ENCODE data around the gene NDUFV3. TPM values are rescaled to one million over a fixed set of nuclear protein-coding genes. Genes with fewer than 3 reads are reported as not detected.

Gene NDUFV3
- total and polyA plus RNA-seq, 2 of the 8 experiments (the other 6 are each of a cell fraction or from before 2014, with no cell fraction given), result 17.0 to 44.4 TPM

GRCh38 chr21:42900446-42900845 lies 7.3 kb downstream of the NDUFV3 start:
- Histone ChIP-seq H4K20me1 (replicated peaks in 1 of 2; ENCODE audit: control insufficient read depth in 1 of 2, insufficient read depth in 2 of 2, low read length in 2 of 2) (peaks cover 0 to 5% of the 10 kb centered on the region in 2 experiments), H2AK5ac (ENCODE audit: low read depth, low read length) (no peak overlapping the region), H3K18ac (ENCODE audit: extremely low read depth, low read length) (no peak overlapping the region), H3K9me3 (ENCODE audit: insufficient read depth in 2 of 2, low read depth in 1 of 2, low read length in 1 of 2) (no peaks in the 10 kb centered on the region), H3K4me1 (replicated peaks in 1 of 4; ENCODE audit: control insufficient read depth in 3 of 4, insufficient read depth in 4 of 4, low read length in 3 of 4) (no peaks in the 10 kb centered on the region), H3K9ac (replicated peaks in 1 of 4; ENCODE audit: extremely low read depth in 1 of 4, low read depth in 3 of 4, low read length in 3 of 4) (no peak overlapping the region), H3K4ac (replicated peaks; ENCODE audit: insufficient read length, low read depth, low read length) (no peak overlapping the region), H3K79me1 (ENCODE audit: low read depth, low read length) (peaks cover 3% of the 10 kb centered on the region; the same call in 1 of the 2 replicates), H3K79me2 (ENCODE audit: control insufficient read depth in 1 of 2, insufficient read depth in 2 of 2, low read length in 2 of 2) (no peaks in the 10 kb centered on the region; a peak in 1 of 4 replicates), H2BK5ac (ENCODE audit: low read depth, low read length) (no peak overlapping the region), H2BK20ac (ENCODE audit: low read length) (no peak overlapping the region), H4K5ac (ENCODE audit: insufficient read length, low read depth, low read length) (no peak overlapping the region), H2AFZ (ENCODE audit: low read length) (no peak overlapping the region), H3K36me3 (ENCODE audit: control insufficient read depth in 2 of 4, insufficient read depth in 4 of 4, low read length in 3 of 4) (peaks cover 19 to 47% (median 32%) of the 10 kb centered on the region in 4 experiments), H2BK120ac (replicated peaks; ENCODE audit: low read depth, low read length) (no peak overlapping the region), H4K91ac (replicated peaks; ENCODE audit: insufficient read length, low read length) (no peak overlapping the region), H3K23me2 (ENCODE audit: low read depth, low read length) (no peaks in the 10 kb centered on the region), H3K27me3 (replicated peaks in 1 of 4; ENCODE audit: control insufficient read depth in 3 of 4, extremely low read depth in 1 of 4, insufficient read depth in 3 of 4, low read length in 3 of 4) (no peaks in the 10 kb centered on the region), H4K8ac (ENCODE audit: extremely low read depth, insufficient read depth, low read length) (no peak overlapping the region), H3K4me3 (ENCODE audit: extremely low read depth in 1 of 4, insufficient read depth in 2 of 4, low read depth in 3 of 4, low read length in 4 of 4) (no peak overlapping the region), H2BK15ac (ENCODE audit: low read length) (no peak overlapping the region), H2BK12ac (ENCODE audit: low read depth, low read length) (no peak overlapping the region), H3K56ac (replicated peaks; ENCODE audit: insufficient read length, low read depth, low read length) (no peak overlapping the region), H3K4me2 (ENCODE audit: insufficient read depth in 1 of 2, low read depth in 2 of 2, low read length in 2 of 2) (no peak overlapping the region), H3K23ac (ENCODE audit: insufficient read length) (no peak overlapping the region), H3K14ac (ENCODE audit: insufficient read length) (no peak overlapping the region), H3K27ac (ENCODE audit: low read depth, low read length) (no peak overlapping the region)
- DNase-seq (ENCODE audit: low read depth in 1 of 2, low spot score in 2 of 2), result no peak
- WGBS, 2 experiments (ENCODE audit: extremely low coverage in 1 of 2, insufficient coverage in 1 of 2, insufficient read length in 1 of 2, insufficient replicate concordance in 2 of 2, low coverage in 1 of 2, low lambda C conversion rate in 2 of 2, missing lambda C conversion rate in 1 of 2), result 94% methylated on average over 4 of the region's 4 CpGs; no CpG with 5 or more reads in 1 of the 2 experiments
- FAIRE-seq, result no peak
- ChIA-PET POLR2A (ENCODE audit: partially characterized antibody) (interaction anchor here (1.2 to 1.6 kb wide), 3 partner anchors 10 to 21 kb away, joined by 3 to 7 read pairs (median 3); no protein-coding TSS in a partner anchor), CTCF (ENCODE audit: partially characterized antibody) (interaction anchor here (0.7 to 0.9 kb wide), 2 partner anchors 10 to 71 kb away, joined by 3 read pairs; no protein-coding TSS in a partner anchor)
- TF ChIP-seq YY1 (IDR thresholded peaks at IDR 0.05; ENCODE audit: low read depth, low read length), result no peak
- TF ChIP-seq CEBPB (IDR thresholded peaks at IDR 0.05; ENCODE audit: low read depth, low read length), result no peak
- no peak for TF ChIP-seq TEAD4 (IDR thresholded peaks at IDR 0.05; ENCODE audit: low read depth, low read length)
- no peak for TF ChIP-seq RAD21 (IDR thresholded peaks at IDR 0.05 in 1 of 2, conservative IDR thresholded peaks at IDR 0.05 in 1 of 2; ENCODE audit: low read depth in 2 of 2, low read length in 2 of 2)
- no peak for TF ChIP-seq SIRT6 (IDR thresholded peaks at IDR 0.05; ENCODE audit: low read length)
- TF ChIP-seq EGR1 (IDR thresholded peaks at IDR 0.05; ENCODE audit: borderline replicate concordance, low read depth, low read length), result no peak

All from H1 (cell line).